Measurements from ENCODE around the gene L3MBTL4. TPM values are rescaled to one million over a fixed set of nuclear protein-coding genes. Genes with fewer than 3 reads are reported as not detected.
A peak's percentile ranks its signal among the peaks of the same experiment; 100 is the strongest.

L3MBTL4 gene

DNA sequence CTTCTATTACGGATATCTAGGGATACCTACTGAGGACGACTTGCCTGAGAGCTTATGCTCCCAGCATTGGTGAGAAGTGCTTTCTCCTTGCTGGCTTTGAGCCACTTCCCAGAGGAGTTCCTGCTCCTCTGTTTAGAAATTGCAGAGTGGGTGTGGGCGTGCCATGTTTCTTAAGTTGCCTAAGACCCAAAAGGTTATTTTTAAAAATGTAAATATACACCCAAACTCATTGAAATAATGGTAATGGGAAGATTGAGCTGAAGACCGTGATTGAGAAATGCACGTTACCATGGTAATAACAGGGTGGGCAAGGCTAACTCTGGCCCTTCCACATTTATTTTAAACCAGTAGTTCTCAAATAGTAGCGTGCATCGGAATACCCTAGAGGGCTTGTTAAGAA lies 502.1 kb downstream of the L3MBTL4 start:
- H3K4me1 ChIP-seq (ENCODE audit: control insufficient read depth, low read depth, low read length): no peaks in the 10 kb centered on the region
- H2BK120ac ChIP-seq (ENCODE audit: low read depth, low read length): no peak overlapping the region
- no peak overlapping the region for H2AK5ac ChIP-seq (ENCODE audit: low read length)
- H4K8ac ChIP-seq (ENCODE audit: low read depth, low read length): peak overlapping the region; percentile 14
- H3K79me2 ChIP-seq (ENCODE audit: control insufficient read depth, insufficient read depth, low read length): no peaks in the 10 kb centered on the region
- H2BK5ac ChIP-seq (ENCODE audit: low read length): no peak overlapping the region
- no peak overlapping the region for H3K4ac ChIP-seq (ENCODE audit: low read depth, low read length)
- no peak overlapping the region for H4K5ac ChIP-seq (ENCODE audit: low read length)
- no peak overlapping the region for H3K9ac ChIP-seq (ENCODE audit: low read length)
- no peak for DNase-seq
- no peaks in the 10 kb centered on the region for H3K36me3 ChIP-seq (ENCODE audit: control insufficient read depth, insufficient read depth, low read length)
- WGBS (ENCODE audit: extremely low coverage, insufficient coverage, low lambda C conversion rate): no CpG with 5 or more reads among the region's 7 CpGs
- no peak overlapping the region for H3K4me3 ChIP-seq (ENCODE audit: low read length)
- no peak overlapping the region for H3K4me2 ChIP-seq (ENCODE audit: low read length)
- H3K23ac ChIP-seq (ENCODE audit: low read length): no peak overlapping the region
- H3K79me1 ChIP-seq (ENCODE audit: low read length): no peaks in the 10 kb centered on the region
- no peak overlapping the region for H3K56ac ChIP-seq (ENCODE audit: low read length)
- H3K18ac ChIP-seq (ENCODE audit: low read length): no peak overlapping the region
- H3K27ac ChIP-seq (ENCODE audit: low read depth, low read length): no peak overlapping the region
- no peak overlapping the region for H2BK15ac ChIP-seq (replicated peaks; ENCODE audit: low read depth)
- no peaks in the 10 kb centered on the region for H3K27me3 ChIP-seq (ENCODE audit: insufficient read depth, low read length, poor library complexity)

GRCh38 chr18:5909125-5909524 lies 505.6 kb downstream of the L3MBTL4 start:
- Histone ChIP-seq H3K9ac (ENCODE audit: low read length) (no peak overlapping the region), H3K4ac (ENCODE audit: low read depth, low read length) (no peak overlapping the region), H3K4me1 (ENCODE audit: control insufficient read depth, low read depth, low read length) (no peaks in the 10 kb centered on the region), H2BK120ac (ENCODE audit: low read depth, low read length) (no peak overlapping the region), H4K5ac (ENCODE audit: low read length) (no peak overlapping the region), H4K8ac (ENCODE audit: low read depth, low read length) (no peak overlapping the region), H3K79me1 (ENCODE audit: low read length) (no peaks in the 10 kb centered on the region), H3K4me3 (ENCODE audit: low read length) (no peak overlapping the region), H3K27ac (ENCODE audit: low read depth, low read length) (no peak overlapping the region), H2AK5ac (ENCODE audit: low read length) (no peak overlapping the region), H3K27me3 (ENCODE audit: insufficient read depth, low read length, poor library complexity) (no peaks in the 10 kb centered on the region), H3K4me2 (ENCODE audit: low read length) (no peak overlapping the region), H3K79me2 (ENCODE audit: control insufficient read depth, insufficient read depth, low read length) (no peaks in the 10 kb centered on the region), H3K23ac (ENCODE audit: low read length) (no peak overlapping the region), H3K36me3 (ENCODE audit: control insufficient read depth, insufficient read depth, low read length) (no peaks in the 10 kb centered on the region), H2BK15ac (replicated peaks; ENCODE audit: low read depth) (no peak overlapping the region), H3K56ac (ENCODE audit: low read length) (no peak overlapping the region), H3K18ac (ENCODE audit: low read length) (no peak overlapping the region), H2BK5ac (ENCODE audit: low read length) (no peak overlapping the region)
- no CpG with 5 or more reads among the region's 2 CpGs for WGBS (ENCODE audit: extremely low coverage, insufficient coverage, low lambda C conversion rate)
- DNase-seq: peak; percentile 14

Small RNA genes within 50 kb of the gene (small RNA-seq; reads per million reads assigned to genes)
- gene RNU5F-3P (ENCODE audit: insufficient read depth) (not detected), gene RNU6-349P (ENCODE audit: insufficient read depth) (not detected)

Measured in mesendoderm (in vitro differentiated cells).